HL-60/S4 (cell line): Measurements from ENCODE around the gene DNM3.

Experiments
- in situ Hi-C: fragments of 300-500 bp; cut with MboI; formaldehyde crosslinking; loops from 2 replicates; pipeline ENCODE4 v1.14.3; 2022; ENCODE audit warnings: low sequenced_read_pairs

DNM3 gene

DNA sequence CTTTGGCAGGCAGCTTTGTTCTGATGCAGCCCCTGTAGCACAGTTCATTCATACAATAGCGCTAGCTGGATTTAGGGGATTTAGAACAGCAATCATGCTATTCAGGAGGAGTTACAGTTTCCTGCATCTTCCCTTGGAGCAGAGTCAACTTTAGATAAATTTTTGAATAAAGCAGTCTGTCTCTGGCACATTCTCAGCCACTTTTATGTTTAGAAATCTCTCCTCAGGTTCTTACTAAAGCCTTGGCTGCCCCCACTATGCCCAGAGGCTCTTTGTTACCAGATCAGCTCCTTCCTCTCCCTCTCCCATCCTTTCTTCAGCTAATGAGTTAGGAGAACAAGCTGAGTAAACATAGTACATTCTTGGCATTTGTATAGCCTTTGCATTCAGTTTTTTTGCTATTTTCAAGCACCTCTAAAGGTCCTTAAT lies 619.6 kb downstream of the DNM3 start:
- in situ Hi-C loops = loop anchor here (25.0 kb wide), 1 partner anchor 751 kb away; the partner anchor contains the start of gene TNFSF4
